GM12892 (cell line): Measurements from ENCODE around the gene SIK3.

ENCODE experiments used
- POLR2A ChIP-seq: IDR thresholded peaks from 2 replicates; pipeline ENCODE4 v1.6.1; 2011; ENCODE audit warnings: low read depth, low read length, control low read depth
- POLR2AphosphoS5 ChIP-seq: IDR thresholded peaks from 2 replicates; pipeline ENCODE4 v1.6.1; 2011; ENCODE audit warnings: low read depth, low read length, control low read depth
- TAF1 ChIP-seq: IDR thresholded peaks from 2 replicates; pipeline ENCODE4 v1.6.1; 2011; ENCODE audit warnings: low read depth, mild to moderate bottlenecking, control low read depth, low read length, borderline replicate concordance

GRCh38 chr11:116825434-116825833 is 272.8 kb downstream of the SIK3 start:
- TF ChIP-seq TAF1 (no peak), POLR2AphosphoS5 (no peak), POLR2A (no peak)
